ENCODE measurements around the gene PBXIP1. TPM values are rescaled to one million over a fixed set of nuclear protein-coding genes. Genes with fewer than 3 reads are reported as not detected.

PBXIP1 gene
- total RNA-seq, 2 experiments from 2014 or later = 23.8 to 37.7 TPM

DNA sequence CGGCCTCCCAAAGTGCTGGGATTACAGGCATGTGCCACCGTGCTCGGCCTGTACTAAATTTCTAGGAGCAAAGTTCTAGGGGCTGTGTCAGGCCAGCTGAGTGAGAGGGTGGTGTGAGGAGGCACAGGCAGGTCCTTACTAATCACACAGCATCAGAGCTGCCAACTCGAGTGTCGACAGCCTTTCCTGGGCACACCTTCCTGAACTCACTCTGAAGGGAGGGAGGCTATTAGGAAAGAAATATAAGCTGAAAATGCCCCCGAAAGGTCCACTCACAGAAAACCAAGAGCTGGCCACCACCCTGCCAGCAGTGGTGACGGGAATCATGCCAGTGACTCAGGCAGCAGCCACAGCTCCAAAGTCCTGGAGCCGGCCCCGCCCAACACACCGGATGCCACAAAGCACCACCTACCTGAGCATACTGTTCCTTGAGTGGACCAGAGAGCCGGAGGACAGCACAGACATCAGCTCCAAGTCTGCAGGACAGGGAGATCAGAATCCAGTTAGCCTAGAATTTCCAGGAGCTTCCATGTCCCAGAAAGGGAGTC, 23.9 kb downstream of the PBXIP1 start:
- no peak overlapping the region for H2AFZ ChIP-seq (ENCODE audit: low read length)
- no peak overlapping the region for H3K27ac ChIP-seq (ENCODE audit: low read depth, low read length, poor library complexity, severe bottlenecking)
- ChIA-PET CTCF (ENCODE audit: unreplicated experiment) (interaction anchor here (0.6 kb wide), 1 partner anchor 18 kb away, joined by 3 read pairs; no protein-coding TSS in a partner anchor), POLR2A (no interaction called here)
- H3K4me3 ChIP-seq (ENCODE audit: low read depth, low read length, poor library complexity, severe bottlenecking) = no peak overlapping the region
- H3K9me3 ChIP-seq (ENCODE audit: low read length) = no peaks in the 10 kb centered on the region
- no TSS peak for BruUV-seq (replicated peaks)
- DNase-seq (ENCODE audit: low spot score) = no peak
- H3K4me1 ChIP-seq (ENCODE audit: insufficient read depth, low read length, poor library complexity, severe bottlenecking) = peaks cover 13% of the 10 kb centered on the region
- H4K20me1 ChIP-seq (ENCODE audit: insufficient read depth, low read length) = no peaks in the 10 kb centered on the region
- TF ChIP-seq EZH2phosphoT487 (IDR thresholded peaks at IDR 0.05; ENCODE audit: borderline replicate concordance, low read depth, low read length) = no peak
- TF ChIP-seq, protein P1, sequence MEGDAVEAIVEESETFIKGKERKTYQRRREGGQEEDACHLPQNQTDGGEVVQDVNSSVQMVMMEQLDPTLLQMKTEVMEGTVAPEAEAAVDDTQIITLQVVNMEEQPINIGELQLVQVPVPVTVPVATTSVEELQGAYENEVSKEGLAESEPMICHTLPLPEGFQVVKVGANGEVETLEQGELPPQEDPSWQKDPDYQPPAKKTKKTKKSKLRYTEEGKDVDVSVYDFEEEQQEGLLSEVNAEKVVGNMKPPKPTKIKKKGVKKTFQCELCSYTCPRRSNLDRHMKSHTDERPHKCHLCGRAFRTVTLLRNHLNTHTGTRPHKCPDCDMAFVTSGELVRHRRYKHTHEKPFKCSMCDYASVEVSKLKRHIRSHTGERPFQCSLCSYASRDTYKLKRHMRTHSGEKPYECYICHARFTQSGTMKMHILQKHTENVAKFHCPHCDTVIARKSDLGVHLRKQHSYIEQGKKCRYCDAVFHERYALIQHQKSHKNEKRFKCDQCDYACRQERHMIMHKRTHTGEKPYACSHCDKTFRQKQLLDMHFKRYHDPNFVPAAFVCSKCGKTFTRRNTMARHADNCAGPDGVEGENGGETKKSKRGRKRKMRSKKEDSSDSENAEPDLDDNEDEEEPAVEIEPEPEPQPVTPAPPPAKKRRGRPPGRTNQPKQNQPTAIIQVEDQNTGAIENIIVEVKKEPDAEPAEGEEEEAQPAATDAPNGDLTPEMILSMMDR (conservative IDR thresholded peaks at IDR 0.05; ENCODE audit: low read length) = no peak
- intact Hi-C loops (cut with micrococcal nuclease; ENCODE audit: unreplicated experiment) = no loop called here
- no peaks in the 10 kb centered on the region for H3K9me2 ChIP-seq (ENCODE audit: insufficient read depth, low read length)
- H3K36me3 ChIP-seq (ENCODE audit: insufficient read depth, low read length) = peaks cover 35% of the 10 kb centered on the region
- H3K4me2 ChIP-seq (ENCODE audit: low read length) = no peak overlapping the region
- peaks cover 14% of the 10 kb centered on the region for H3K79me2 ChIP-seq (ENCODE audit: insufficient read depth, low read depth, low read length)

DNA sequence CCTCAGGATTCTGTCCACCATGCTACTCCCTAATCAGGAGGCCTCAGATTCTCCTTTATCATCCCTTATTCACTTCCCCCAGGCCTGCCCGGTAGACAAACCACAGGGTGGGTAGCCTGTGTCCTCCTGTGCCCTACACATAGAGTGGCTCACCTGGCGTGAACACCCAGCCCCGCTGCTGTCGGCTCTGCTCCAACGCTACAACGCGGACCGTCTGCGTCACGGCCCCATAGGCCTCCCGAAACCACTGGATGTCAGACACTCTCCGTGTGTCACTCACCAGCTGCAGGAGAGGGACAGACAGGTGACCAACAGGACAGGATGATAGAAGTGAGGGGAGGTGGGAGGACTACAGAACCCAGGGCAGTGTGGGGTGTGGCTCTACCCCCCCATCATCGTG, 29.7 kb downstream of the PBXIP1 start:
- no peaks in the 10 kb centered on the region for H3K79me2 ChIP-seq (ENCODE audit: insufficient read depth, low read depth, low read length)
- H2AFZ ChIP-seq (ENCODE audit: low read length) = no peak overlapping the region
- H3K27ac ChIP-seq (ENCODE audit: low read depth, low read length, poor library complexity, severe bottlenecking) = no peak overlapping the region
- BruUV-seq (replicated peaks) = no TSS peak
- H3K4me3 ChIP-seq (ENCODE audit: low read depth, low read length, poor library complexity, severe bottlenecking) = no peak overlapping the region
- peaks cover 78% of the 10 kb centered on the region for H3K36me3 ChIP-seq (ENCODE audit: insufficient read depth, low read length)
- ChIA-PET POLR2A (no interaction called here), CTCF (ENCODE audit: unreplicated experiment) (no interaction called here)
- H3K4me1 ChIP-seq (ENCODE audit: insufficient read depth, low read length, poor library complexity, severe bottlenecking) = no peaks in the 10 kb centered on the region
- intact Hi-C loops (cut with micrococcal nuclease; ENCODE audit: unreplicated experiment) = no loop called here
- no peak for DNase-seq (ENCODE audit: low spot score)
- no peak overlapping the region for H3K4me2 ChIP-seq (ENCODE audit: low read length)
- H4K20me1 ChIP-seq (ENCODE audit: insufficient read depth, low read length) = no peaks in the 10 kb centered on the region
- no peak for TF ChIP-seq EZH2phosphoT487 (IDR thresholded peaks at IDR 0.05; ENCODE audit: borderline replicate concordance, low read depth, low read length)
- TF ChIP-seq, protein P1 (conservative IDR thresholded peaks at IDR 0.05; ENCODE audit: low read length) = no peak
- H3K9me2 ChIP-seq (ENCODE audit: insufficient read depth, low read length) = no peaks in the 10 kb centered on the region
- H3K9me3 ChIP-seq (ENCODE audit: low read length) = no peaks in the 10 kb centered on the region

DNA sequence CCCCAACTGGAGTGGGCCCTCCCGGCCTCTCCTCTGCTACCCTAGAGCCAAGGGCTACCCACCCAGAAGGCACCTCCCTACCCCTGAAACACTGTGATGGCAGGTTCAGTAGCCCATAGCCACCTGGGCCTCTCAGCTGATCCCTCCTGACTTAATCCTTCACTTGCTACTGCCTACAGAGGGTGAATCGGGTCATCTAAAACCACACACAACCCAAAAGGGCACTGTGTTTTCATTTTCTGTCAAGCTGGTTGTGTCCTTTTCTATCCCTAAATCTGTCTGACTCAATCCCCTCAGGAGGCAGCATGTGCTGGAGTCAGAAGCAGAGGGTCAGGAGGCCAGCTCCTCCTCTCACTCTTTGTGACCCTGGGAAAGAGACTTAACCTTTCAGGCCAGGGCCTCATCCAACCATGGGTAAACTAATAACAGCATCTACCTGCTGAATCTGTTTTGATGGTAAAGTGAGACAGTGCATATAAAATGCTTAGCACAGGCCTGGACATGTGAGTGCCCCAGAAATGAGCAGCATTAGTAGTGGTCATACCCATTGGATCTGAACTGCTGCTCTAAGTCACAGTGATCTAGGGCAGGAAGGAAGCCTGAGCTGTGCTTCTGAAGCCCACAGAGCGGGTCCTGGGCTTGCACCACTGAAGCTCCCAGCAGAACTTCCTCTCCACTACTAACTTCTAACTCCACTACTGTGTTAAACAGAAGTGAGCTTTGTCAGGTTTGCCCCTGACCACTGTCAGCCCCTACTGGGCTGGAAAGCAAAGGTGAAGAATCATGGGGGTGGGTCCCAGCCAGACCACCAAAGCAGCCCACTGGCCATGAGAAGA, 30.3 kb downstream of the PBXIP1 start:
- no peaks in the 10 kb centered on the region for H3K9me2 ChIP-seq (ENCODE audit: insufficient read depth, low read length)
- TF ChIP-seq, protein P1 (conservative IDR thresholded peaks at IDR 0.05; ENCODE audit: low read length) = no peak
- no peak for TF ChIP-seq EZH2phosphoT487 (IDR thresholded peaks at IDR 0.05; ENCODE audit: borderline replicate concordance, low read depth, low read length)
- intact Hi-C loops (cut with micrococcal nuclease; ENCODE audit: unreplicated experiment) = no loop called here
- no peak overlapping the region for H2AFZ ChIP-seq (ENCODE audit: low read length)
- H3K27ac ChIP-seq (ENCODE audit: low read depth, low read length, poor library complexity, severe bottlenecking) = no peak overlapping the region
- no TSS peak for BruUV-seq (replicated peaks)
- no peaks in the 10 kb centered on the region for H3K4me1 ChIP-seq (ENCODE audit: insufficient read depth, low read length, poor library complexity, severe bottlenecking)
- no peak overlapping the region for H3K4me2 ChIP-seq (ENCODE audit: low read length)
- H4K20me1 ChIP-seq (ENCODE audit: insufficient read depth, low read length) = no peaks in the 10 kb centered on the region
- CTCF ChIA-PET (ENCODE audit: unreplicated experiment) = interaction anchor here (0.6 kb wide), 1 partner anchor 324 kb away, joined by 7 read pairs; no protein-coding TSS in a partner anchor
- no peaks in the 10 kb centered on the region for H3K79me2 ChIP-seq (ENCODE audit: insufficient read depth, low read depth, low read length)
- H3K4me3 ChIP-seq (ENCODE audit: low read depth, low read length, poor library complexity, severe bottlenecking) = no peak overlapping the region
- POLR2A ChIA-PET = no interaction called here
- no peaks in the 10 kb centered on the region for H3K9me3 ChIP-seq (ENCODE audit: low read length)
- no peak for DNase-seq (ENCODE audit: low spot score)
- peaks cover 77% of the 10 kb centered on the region for H3K36me3 ChIP-seq (ENCODE audit: insufficient read depth, low read length)

All from OCI-LY7 (cell line).